HG02970 (cell line): ENCODE data around the gene SPRN.
"Not testable (repeated sequence)": the region's sequence is repeated elsewhere in the genome, so short reads cannot be mapped to it uniquely, and the experiment has no call there.

ENCODE experiments used
- ATAC-seq: cut with Tn5 transposase; IDR thresholded peaks from one replicate; pipeline ENCODE4 v1.9.1; 2021; ENCODE audit warnings: mild to moderate bottlenecking, moderate library complexity, moderate number of reproducible peaks; ENCODE audit not compliant: unreplicated experiment, low FRiP score

SPRN gene, protein sequence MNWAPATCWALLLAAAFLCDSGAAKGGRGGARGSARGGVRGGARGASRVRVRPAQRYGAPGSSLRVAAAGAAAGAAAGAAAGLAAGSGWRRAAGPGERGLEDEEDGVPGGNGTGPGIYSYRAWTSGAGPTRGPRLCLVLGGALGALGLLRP

DNA sequence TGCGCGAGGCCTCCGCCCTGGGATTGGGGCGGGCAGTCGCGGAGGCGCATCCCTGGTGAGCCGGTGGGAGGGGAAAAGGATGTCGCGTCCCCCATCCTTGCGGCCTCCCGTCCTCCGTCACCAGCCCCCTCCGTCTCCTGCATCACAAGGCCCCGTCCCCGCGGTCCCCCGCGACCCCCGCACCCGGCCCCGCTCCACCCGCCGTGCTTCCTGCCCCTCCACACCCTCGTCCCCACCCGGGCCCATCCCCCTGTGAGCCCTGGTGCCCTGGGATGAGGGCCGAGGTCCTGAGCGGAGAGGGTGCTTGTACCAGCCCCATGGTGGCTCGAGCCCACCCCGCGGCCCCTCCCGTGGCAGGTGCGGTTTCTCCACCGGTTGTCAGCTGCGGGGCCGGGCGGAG, at the start of gene SPRN:
Gene SPRN, minus strand, starts transcription at position 25 of the 400 bp plus-strand sequence. CDS start 944 bp downstream, outside the sequence.
- ATAC-seq: not testable (repeated sequence)

DNA sequence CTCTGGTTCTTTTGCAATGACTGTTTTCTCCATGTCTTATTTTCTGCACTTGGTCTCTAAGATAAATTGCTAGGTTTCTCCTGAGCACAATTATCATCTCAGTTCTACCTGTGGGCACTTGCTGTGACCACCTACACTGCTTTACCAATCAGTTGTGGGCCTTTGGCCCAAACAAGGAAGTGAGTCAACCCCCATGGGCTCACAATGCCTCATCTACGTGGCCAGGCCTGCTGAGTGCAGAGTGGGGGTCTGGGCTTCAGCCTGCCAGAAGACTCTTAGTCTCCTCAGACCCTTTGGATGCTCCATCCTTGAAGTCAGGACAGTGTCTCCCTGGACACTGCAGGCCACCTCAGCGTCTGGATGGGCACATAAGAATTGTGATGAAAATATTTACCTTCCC, 49.6 kb upstream of the SPRN start:
- ATAC-seq: no peak

DNA sequence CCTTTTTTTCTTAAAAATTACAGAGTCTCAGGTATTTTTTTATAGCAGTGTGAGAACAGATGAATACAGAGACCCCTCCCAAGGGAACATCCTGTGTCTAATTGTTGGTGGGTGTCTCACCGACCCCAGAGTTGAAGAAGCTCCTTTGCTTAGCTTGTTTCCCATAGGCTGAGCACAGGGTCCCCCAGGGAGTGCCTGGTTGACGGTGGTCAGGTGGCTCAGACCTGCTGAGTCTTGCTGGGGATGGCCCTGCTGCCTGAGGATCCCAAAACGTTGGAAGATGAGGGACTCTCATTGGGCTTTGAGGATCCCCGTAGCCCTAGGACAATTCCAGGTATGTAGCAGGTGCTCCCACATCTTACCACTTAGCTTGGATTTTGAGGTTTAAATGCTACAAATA, 48.8 kb upstream of the SPRN start:
- no peak for ATAC-seq

DNA sequence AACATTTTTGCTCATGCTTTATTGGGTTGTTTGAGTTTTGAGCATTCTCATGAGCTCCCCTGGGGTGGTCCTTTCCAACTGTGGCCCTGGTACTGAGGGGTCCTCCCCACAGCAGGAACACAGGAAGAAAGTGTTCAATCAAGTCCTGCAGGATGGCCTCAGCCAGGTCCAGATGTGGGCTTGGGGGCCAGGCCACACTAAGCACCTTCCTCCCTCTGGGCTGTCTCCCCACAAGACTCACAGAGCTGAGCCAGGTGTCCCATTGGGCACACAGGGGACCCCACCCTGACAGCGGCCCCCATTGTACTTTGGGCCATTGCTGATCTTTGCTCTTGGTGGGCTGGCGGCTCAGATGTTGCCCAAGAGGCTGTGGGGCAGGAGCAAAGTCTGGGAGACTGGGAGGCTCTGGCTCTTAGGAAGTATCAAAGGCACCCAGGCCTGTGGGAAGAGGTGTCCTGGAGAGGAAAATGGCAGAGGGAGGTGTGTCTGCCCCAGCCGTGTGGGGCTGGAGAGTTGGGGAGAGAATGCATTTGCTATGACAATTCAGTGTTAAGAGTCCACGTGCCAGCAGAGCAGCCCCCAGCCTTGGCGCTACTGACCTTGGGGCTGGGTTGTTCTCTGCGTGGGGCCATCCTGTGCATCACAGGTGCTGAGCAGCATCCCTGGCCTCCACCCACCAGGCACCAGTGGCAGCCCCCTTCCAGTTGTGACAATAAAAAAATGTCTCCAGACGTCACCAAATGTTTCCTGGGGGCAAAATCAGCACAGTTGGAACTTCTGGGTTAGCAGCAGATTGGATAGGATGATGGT, 47.1 kb upstream of the SPRN start:
- ATAC-seq: no peak

DNA sequence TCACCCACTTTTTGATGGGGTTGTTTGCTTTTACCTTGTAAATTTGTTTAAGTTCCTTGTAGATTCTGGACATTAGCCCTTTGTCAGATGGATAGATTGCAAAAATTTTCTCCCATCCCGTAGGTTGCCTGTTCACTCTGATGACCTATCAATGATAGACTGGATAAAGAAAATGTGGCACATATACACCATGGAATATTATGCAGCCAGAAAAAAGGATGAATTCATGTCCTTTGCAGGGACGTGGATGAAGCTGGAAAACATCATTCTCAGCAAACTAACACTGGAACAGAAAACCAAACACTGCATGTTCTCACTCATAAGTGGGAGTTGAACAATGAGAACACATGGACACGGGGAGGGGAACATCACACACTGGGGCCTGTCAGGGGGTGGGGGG, 44.8 kb upstream of the SPRN start:
- not testable (repeated sequence) for ATAC-seq

DNA sequence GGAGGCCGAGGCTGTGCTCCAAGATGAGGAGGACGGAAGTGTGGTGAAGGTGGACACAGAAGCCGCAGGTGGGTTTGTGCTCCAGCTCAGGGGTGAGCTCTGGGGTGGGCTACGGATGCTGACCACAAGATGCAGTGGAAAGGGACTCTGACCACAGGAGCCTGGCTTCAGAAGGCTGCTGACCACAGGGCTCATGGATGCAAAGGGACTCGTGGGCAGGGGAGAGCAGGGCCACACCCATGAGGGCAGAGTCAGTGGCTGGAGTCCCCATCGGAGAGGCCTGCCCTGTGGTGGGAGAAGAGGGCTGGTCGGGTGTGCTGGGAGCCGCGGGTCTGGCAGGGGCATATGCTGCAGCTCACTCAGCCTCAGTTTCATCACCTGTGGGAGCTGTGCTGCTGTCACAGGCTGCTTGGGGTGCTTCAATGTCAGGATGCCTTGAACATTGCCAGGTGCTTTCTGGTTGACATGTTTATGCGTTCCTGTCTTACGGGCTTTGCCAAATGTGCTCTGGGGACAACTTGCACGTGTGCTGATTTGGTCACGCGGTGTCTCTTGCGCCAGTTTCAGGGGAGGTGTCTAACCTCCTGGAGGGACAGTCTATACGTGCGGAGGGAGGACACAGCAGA, 43.0 kb upstream of the SPRN start:
- ATAC-seq: no peak

DNA sequence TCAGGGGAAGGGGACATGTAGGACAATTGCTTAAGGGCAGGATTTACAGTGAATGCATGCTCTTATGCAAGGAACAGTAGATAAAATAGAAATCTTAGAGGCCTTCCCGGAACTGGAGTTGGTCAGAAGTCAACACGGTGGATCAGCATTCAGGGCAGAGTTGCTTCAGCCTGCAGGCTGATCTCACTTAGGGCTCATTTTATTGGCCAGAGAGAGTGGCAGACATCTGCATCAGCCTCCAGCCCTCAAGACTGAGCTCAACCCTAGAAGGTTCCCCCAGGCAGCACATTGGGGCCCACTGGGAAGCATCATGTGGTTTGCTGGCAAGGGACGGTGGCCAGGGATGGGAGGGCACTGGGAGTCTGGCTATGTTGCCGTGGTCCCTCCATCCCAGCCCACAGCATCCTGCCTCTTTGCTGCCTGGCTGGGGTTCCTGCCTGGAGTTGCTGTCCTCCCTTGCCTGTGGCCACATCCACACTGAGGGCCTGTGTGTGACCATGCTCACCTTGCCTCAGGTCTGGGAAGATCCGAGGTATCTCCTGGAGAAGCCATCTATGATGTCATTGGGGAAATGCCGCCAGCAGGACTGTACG, 42.4 kb upstream of the SPRN start:
- ATAC-seq: no peak

DNA sequence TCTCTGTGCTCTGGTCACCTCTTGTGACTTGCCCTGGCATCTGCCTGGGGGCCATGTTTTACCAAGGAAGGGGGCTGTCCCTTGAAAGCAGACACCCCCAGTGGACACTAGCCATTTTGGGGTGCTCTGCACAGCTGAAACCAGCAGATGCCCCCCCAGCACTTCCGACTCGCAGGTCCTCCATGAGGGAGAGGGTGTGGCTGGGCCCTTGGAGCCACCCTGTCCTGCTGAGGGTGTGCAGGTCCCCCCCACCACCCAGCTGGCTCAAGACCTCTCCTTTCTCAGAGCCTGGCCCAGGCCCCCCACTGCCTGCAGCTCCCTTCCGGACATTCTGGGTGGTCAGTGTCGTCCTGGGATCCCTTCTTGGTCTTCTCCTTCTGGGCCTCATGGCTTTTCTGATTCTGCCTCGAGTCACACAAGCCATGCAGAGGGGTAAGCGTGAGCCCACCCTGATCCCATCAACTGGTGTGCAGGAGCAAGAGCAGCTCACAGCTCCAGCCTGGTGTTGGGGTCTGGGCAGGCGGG, 41.6 kb upstream of the SPRN start:
- ATAC-seq: no peak

DNA sequence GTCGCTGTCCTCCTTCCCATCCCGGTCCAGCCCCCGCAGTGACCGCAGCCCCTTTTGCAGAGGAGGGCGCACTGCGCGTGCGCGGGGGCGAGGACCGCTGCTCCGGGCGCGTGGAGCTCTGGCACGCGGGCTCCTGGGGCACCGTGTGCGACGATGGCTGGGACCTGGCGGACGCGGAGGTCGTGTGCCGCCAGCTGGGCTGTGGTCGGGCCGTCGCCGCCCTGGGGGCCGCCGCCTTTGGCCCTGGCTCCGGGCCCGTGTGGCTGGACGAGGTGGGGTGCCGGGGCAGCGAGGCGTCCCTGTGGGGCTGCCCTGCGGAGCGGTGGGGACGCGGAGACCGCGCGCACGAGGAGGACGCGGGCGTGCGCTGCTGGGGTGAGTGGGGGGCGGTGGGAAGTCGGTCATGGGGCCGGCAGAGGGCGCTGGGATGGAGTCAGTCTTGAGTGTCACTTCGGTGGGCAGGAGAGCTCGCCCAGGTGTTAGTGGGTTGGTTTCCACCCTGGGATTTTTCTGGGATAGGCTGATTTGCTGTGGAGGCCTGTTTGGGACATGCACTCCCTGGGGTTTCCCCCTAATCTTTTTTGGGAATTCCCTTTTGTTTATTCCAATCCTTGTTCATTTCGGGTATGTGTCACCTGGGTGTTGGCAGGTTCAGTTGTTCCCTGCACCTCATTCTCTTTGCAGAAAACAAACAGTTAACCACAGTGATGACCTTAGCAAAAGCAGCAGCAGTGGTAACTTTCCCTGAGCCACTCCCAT, 40.9 kb upstream of the SPRN start:
- no peak for ATAC-seq

DNA sequence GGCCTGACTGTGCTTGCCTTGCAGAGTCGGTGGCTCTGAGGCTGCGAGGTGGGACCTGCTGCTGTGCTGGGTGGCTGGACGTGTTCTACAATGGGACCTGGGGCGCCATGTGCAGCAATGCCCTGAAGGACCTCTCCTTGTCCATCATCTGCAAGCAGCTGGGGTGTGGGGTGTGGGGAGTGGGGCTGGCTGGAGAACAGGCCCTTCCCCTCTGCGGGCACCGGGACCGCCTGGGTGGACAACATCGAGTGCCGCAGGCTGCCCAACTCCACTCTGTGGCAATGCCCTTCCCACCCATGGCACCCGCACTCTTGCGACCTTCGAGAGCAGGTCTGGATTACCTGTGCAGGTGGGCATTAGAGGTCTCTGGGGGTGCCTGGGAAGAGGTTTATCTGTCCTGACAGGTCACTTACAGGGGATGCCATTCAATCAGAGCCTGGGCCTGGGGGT, 40.2 kb upstream of the SPRN start:
- no peak for ATAC-seq

DNA sequence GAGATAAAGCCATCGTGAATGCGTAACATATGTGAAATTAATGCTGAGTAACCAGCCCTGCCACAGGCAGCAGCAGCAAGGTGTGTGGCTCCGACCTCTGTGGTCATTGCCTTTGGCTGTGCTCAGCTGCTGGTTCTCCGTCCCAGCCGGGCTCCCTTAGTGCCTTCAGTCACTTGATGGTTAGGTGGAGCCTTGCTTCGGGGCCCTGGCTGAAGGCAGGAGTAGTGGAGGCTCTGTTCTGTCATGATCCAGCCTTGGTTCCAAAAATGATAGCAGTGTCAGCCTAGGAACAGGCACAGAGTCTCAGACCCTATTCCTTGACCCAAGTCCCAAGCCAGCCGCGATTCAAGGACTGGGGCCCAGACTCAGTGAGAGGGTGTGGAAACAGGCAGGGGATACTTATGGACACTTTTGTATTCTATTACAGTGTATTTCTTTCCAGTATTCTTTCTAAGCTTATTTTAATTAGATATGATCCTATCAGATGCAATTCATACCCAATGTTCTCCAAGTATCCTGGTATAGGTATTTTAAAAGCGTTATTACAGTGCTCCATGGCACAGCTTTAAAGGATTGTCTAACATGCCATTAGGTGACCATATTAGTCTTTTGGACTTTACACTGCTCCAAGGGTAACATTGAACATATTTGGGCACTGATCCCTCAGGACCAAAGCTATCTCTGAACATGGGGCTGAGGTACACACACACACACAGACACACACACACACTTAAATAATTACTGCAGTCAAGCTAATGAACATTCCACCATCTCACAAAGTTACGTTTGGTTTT, 38.3 kb upstream of the SPRN start:
- ATAC-seq: no peak

DNA sequence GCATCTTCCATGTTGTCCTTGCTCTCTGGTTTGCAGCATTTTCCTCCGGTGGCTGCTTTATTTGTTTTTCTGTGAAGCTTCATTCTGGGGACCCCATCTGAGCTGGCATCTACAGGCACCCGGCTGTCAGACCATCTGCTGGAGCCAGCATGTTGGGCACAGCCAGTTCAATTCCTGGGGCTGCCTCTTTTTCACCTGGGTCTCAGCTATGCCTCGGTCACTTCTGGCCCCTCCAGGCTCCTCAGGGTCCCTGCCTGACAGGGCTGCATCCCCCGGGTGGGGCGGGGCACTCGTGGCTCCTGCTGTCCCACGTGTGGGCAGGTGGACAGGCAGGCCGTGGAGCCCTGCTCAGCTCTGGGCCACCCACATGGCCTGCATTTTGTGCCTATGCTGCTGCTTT, 37.4 kb upstream of the SPRN start:
- ATAC-seq: no peak

DNA sequence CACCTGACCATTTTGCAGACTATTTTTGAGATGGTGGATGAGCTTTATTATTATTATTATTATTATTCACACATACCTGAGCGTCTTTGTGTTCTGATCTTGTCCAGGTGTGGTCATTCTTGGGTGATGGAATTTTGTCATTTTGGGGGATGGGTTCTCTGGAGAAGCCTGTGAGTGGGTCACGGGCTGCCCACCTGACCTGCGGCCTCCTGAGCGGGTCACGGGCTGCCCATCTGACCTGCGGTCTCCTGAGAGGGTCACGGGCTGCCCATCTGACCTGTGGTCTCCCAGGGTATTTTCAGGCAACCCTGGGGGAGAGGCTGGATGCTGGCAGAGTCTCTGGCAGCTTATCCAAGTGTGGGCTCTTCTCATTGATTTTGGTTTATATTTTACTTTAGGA, 36.6 kb upstream of the SPRN start:
- no peak for ATAC-seq

DNA sequence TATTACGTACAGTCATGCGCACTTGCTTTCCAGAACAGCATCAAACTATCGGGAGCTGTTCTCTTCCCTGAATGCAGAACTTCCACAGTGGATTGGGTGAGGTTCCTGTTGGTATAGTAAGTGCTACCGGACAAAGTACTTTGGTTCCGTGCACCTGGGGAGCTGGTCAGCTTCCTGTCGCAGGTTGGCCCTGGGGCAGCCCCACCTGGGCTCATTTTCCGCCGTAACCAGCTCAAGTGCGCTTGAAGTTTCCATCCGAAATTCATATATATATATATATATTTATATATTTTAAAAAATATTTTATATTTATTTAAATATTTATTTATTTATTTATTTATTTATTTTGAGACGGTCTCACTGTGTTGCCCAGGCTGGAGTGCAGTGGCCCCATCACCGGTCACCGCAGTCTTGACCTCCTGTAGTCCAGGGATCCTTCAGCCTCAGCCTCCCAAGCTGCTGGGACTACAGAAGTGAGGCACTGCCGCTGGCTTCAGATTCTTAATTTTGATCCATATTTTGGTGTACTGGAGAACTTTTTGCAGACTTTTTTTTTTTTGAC, 35.9 kb upstream of the SPRN start:
- no peak for ATAC-seq

DNA sequence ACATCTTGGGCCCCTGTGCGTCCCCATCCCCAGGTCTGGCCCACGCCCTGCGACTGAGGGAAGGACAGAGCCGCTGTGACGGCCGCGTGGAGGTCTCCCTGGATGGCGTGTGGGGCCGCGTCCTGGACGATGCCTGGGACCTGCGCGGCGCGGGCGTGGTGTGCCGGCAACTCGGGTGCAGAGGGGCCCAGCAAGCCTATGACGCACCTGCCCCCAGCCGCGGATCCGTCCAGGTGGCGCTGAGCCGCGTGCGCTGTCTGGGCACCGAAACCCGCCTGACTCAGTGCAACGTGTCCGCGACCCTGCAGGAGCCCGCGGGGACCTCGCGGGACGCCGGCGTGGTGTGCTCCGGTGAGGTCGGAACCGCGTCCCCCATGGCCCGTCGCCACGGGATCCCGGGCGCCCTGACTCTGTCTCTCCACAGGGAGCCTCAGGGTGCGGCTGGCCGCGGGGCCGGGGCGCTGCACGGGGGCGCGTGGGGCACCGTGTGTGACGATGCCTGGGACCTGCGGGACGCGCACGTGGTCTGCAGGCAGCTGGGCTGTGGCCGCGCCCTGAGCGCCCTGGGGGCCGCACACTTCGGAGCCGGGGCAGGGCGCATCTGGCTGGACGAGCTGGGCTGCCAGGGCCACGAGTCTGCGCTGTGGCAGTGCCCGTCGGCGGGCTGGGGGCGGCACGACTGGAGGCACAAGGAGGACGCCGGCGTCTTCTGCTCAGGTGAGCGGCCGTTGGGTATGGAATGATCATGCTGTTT, 35.2 kb upstream of the SPRN start:
- ATAC-seq: no peak

DNA sequence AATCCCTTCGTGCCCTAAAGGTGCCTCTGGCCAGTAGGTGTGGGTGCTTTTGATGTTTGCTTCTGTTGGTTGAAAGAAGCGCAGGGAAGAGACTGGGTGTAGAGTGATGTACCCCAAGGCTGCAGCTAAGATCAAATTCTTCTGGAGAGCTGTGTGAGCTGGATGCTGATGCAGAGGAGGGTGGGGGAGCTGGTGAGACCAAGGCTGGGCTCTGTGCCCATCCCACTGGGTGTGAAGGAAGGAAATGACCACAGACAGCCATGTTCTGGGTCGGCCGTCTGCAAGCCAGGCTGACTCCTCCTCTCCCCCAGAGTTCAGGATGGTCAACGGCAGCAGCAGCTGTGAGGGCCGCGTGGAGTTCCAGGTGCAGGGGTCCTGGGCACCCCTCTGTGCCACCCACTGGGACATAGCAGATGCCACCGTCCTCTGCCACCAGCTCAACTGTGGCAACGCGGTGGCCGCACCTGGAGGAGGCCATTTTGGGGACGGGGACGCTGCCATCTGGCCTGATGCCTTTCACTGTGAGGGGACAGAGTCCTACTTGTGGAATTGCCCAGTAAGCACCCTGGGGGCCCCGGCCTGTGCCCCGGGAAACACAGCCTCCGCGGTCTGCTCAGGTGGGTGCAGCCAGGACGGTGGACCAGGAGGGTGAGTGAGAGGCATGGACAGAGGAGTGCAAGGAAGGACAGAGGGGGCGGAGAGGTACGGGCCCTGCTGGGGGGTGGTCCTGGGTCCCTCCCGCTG, 34.5 kb upstream of the SPRN start:
- ATAC-seq: no peak

DNA sequence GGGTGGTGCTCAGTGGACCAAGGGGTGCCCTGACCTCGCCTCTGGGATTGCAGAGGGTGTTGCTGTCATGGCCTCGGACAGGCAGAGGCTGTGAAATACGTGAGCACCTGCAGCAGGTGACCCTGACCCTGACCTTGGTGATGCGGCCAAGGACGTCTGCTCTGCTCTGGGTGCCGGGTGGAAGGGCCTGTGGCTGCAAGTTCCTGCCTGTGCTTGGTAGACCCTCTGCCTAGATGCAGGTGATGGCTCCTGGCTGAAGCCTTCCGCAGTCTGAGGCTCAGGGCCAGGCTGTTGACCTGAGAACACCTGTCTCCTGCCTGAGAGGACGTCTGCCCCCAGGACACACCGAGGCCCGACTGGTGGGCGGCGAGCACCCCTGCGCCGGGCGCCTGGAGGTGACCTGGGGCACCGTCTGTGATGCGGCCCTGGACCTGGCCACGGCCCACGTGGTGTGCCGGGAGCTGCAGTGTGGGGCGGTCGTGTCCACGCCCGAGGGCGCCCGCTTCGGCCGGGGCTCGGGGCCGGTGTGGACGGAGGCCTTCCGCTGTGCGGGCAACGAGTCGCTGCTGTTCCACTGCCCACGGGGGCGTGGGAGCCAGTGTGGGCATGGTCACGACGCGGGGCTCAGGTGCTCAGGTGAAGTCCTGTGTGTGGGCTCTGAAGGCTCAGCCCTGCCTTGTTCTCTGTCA, 33.7 kb upstream of the SPRN start:
- no peak for ATAC-seq
